Esophagus muscularis mucosa (tissue), 4 donors: ENCODE measurements around the gene PDCD1. TPM values are rescaled to one million over a fixed set of nuclear protein-coding genes. Genes with fewer than 3 reads are reported as not detected.

Experiments used
- DNase-seq: peaks from one replicate; pipeline ENCODE4 v3.0.0-alpha.2; 2017; ENCODE audit errors: extremely low spot score
- H3K27ac ChIP-seq, 4 donors: fragments of 200-600 bp; sonication (generic); replicated peaks in 1 of 4; 1 replicate in 3 of 4; 2 replicates in 1 of 4; pipeline ENCODE4 v1.5.1; 2016 to 2019; ENCODE audit warnings: mild to moderate bottlenecking in 1 of 4
- H3K27me3 ChIP-seq, 4 donors: fragments of 200-600 bp; sonication (generic); one replicate each; pipeline versions ENCODE4 v1.5.1 to v1.6.0; 2016 to 2019
- H3K36me3 ChIP-seq, 4 donors: fragments of 200-600 bp; sonication (generic); one replicate each; pipeline ENCODE4 v1.5.1; 2016 to 2019
- H3K4me1 ChIP-seq, 4 donors: fragments of 200-600 bp; sonication (generic); one replicate each; pipeline ENCODE4 v1.5.1; 2016 to 2019
- H3K4me3 ChIP-seq, 4 donors: fragments of 200-600 bp; sonication (generic); 1 replicate in 2 of 4; 2 replicates in 2 of 4; pipeline ENCODE4 v1.5.1; 2016 to 2019; ENCODE audit warnings: mild to moderate bottlenecking in 4 of 4, moderate library complexity in 1 of 4
- H3K9me3 ChIP-seq, 4 donors: fragments of 200-600 bp; sonication (generic); 1 replicate in 3 of 4; 2 replicates in 1 of 4; pipeline ENCODE4 v1.5.1; 2016 to 2019
- EP300 ChIP-seq: sonication (generic); formaldehyde crosslinking; IDR thresholded peaks from one replicate; pipeline ENCODE4 v1.6.1; 2017; ENCODE audit warnings: antibody characterized with exemption
- POLR2A ChIP-seq: fragments of 450-650 bp; IDR thresholded peaks from one replicate; pipeline ENCODE4 v1.6.1; 2017; ENCODE audit warnings: antibody characterized with exemption, moderate library complexity, mild to moderate bottlenecking, low read depth
- POLR2AphosphoS5 ChIP-seq, 2 donors: sonication (generic); formaldehyde crosslinking; IDR thresholded peaks; one replicate each; pipeline ENCODE4 v1.6.1; 2017; ENCODE audit warnings: antibody characterized with exemption in 2 of 2
- WGBS: methylation state at CpG from one replicate; pipeline ENCODE4 v1.1.5; 2018; 5-methylcytosine and 5-hydroxymethylcytosine counted together
- intact Hi-C: fragments of 100-400 bp; cut with DNase I; formaldehyde crosslinking; loops from one replicate; pipeline ENCODE4 v1.15.1; 2023
- total RNA-seq, 4 donors: library from RNA; depleted of rRNA; stranded (reverse); fragments of >200 nt; gene quantifications; one replicate each; pipeline versions ENCODE4 v1.1.0 to v1.2.1, GENCODE V29; 2016
- TF ChIP-seq, protein P1 (sequence below), 3 experiments: fragments of 200-600 bp in 2 of 3; fragments of 450-650 bp in 1 of 3; sonication (generic) in 2 of 3; IDR thresholded peaks; one replicate each; pipeline ENCODE4 v1.5.1; 2017 to 2019; ENCODE audit warnings: antibody characterized with exemption in 3 of 3, mild to moderate bottlenecking in 2 of 3, moderate library complexity in 1 of 3

PDCD1 gene
- total RNA-seq, 4 donors from 2014 or later, result 0.11 to 2.5 (median 1.2) TPM

DNA sequence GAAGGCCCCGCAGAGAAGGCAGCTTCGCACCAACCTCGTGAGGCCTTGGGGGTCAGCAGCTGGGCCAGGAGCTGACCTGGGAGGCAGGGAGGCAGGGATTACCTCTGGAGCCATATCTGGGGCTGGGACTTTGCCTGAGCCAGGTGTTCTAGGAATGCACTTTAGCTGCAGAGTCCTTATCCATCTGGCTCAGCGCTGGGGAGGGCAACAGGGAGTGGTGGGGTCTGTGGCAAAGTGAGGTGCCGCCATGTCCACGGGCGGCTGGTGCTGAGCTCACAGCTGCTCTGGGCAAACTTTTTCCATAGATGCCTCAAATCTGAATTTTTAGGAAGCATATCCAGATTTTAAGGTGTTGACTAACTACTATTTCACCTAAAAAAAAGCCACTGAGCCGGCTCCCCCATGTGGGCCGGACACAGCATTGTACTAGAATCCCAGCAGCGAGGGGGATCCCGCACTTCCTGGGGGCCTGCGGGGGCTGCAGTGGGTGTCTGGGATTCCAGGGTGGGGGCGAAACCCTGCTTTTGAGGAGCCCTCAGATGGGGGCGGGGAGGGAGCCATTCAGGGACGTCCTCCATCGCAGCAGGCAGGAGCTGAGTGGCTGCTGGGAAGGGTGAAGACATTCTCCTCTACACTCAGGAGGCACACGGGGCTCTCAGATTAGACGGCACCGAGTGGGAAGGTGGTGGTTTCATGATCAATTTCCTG is 45.5 kb upstream of the PDCD1 start:
- DNase-seq, result no peak
- WGBS, result 90% methylated on average over 17 of the region's 19 CpGs

DNA sequence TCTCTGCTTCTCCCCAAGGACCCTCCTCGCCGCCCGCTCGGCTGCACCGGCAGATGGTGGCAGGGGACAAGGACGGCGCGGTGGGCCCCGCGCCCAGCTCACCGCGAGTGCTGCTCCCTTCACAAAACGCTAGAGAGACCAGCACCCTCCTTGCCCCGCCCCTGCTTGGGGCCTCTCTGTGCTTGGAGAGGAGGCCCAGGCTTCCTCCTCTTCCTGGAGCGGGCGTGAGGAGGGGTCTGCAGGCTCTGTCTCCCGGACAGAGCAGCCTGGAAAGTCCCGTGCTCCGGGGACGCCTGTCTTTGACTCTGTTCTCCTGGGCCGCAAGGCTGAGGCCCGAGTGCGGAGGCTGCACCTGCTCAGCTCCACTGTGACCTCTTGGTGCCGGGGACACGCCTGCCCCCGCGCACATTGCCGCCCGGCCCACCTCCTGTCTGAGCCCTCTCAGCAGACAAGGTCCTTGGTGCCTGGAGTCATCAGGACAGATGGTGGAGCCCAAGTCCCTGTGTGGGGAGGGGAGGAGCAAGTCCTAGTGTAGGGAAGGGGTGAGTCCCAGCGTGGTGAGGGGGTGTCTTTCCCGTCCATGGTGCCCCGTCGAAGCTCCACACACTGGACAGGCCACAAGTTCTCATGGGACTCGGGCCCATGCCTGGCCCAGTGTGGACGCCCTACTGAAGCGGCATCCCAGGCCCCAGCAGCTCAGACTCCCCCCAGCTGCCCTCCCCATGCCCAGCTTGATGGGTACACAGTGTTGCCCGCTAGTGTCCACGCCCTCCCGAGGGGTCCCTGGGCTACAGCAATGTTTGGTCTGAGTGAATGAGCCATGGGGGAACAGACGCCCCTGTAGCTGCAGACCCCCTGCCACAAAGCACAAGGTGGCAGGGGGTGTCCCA is 44.7 kb upstream of the PDCD1 start:
- WGBS, result 94% methylated on average over 33 of the region's 40 CpGs
- H3K4me3 ChIP-seq, result no peak overlapping the region
- no peak for DNase-seq
- peaks cover 0 to 25% (median 0%) of the 10 kb centered on the region in 4 donors for H3K27me3 ChIP-seq
- no peaks in the 10 kb centered on the region for H3K9me3 ChIP-seq
- no peaks in the 10 kb centered on the region for H3K36me3 ChIP-seq
- no peak overlapping the region for H3K27ac ChIP-seq
- no peak for TF ChIP-seq POLR2AphosphoS5 (IDR thresholded peaks at IDR 0.05)
- no peak for TF ChIP-seq POLR2A
- TF ChIP-seq EP300, result no peak
- TF ChIP-seq, protein P1, sequence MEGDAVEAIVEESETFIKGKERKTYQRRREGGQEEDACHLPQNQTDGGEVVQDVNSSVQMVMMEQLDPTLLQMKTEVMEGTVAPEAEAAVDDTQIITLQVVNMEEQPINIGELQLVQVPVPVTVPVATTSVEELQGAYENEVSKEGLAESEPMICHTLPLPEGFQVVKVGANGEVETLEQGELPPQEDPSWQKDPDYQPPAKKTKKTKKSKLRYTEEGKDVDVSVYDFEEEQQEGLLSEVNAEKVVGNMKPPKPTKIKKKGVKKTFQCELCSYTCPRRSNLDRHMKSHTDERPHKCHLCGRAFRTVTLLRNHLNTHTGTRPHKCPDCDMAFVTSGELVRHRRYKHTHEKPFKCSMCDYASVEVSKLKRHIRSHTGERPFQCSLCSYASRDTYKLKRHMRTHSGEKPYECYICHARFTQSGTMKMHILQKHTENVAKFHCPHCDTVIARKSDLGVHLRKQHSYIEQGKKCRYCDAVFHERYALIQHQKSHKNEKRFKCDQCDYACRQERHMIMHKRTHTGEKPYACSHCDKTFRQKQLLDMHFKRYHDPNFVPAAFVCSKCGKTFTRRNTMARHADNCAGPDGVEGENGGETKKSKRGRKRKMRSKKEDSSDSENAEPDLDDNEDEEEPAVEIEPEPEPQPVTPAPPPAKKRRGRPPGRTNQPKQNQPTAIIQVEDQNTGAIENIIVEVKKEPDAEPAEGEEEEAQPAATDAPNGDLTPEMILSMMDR (IDR thresholded peaks at IDR 0.05), result no peak
- intact Hi-C loops, result no loop called here
- H3K4me1 ChIP-seq, result peaks cover 14 to 43% (median 31%) of the 10 kb centered on the region in 4 donors

More for the DNA sequence above, 45.5 kb upstream of the PDCD1 start:
- peaks cover 0 to 25% (median 0%) of the 10 kb centered on the region in 4 donors for H3K27me3 ChIP-seq
- no peak for TF ChIP-seq EP300
- TF ChIP-seq POLR2A, result no peak
- no peak for TF ChIP-seq POLR2AphosphoS5 (IDR thresholded peaks at IDR 0.05)
- TF ChIP-seq, protein P1 (IDR thresholded peaks at IDR 0.05), result no peak
- H3K4me1 ChIP-seq, result peaks cover 9 to 37% (median 24%) of the 10 kb centered on the region in 4 donors
- H3K4me3 ChIP-seq, result no peak overlapping the region
- no peaks in the 10 kb centered on the region for H3K36me3 ChIP-seq
- H3K27ac ChIP-seq, result no peak overlapping the region
- H3K9me3 ChIP-seq, result no peaks in the 10 kb centered on the region
- intact Hi-C loops, result no loop called here

DNA sequence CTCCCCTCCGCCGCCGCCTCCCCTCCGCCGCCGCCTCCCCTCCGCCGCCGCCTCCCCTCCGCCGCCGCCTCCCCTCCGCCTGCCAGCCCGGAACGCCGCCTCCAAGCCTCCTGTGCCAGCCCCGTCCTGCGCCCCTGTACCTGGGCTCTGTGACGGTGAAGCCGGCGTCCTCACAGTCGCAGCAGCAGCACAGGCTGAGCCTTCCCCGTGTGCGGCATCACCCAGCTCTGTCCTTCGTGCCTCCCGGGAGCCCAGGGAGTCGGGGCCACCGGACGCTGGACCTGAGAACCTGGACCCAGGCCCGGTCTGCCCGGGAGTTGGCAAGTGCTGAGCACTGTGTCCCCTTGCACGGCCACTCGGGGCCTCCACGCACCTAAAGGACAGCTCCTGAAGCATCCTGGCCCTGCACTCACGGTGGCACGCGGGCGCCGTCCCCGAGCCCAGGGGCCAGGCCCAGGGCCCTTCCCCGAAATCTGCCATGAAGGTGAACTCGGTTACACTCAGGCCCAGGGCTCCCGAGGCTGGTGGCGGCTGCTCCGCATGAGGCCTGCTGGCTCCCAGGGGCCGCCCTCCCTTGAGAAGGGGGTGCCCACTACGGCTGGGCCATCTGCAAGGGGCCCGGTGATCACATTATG is 43.8 kb upstream of the PDCD1 start:
- Histone ChIP-seq H3K27ac (no peak overlapping the region), H3K4me3 (peak overlapping the region; percentile 29 to 53 (median 46)), H3K36me3 (no peaks in the 10 kb centered on the region), H3K9me3 (no peaks in the 10 kb centered on the region), H3K4me1 (peaks cover 14 to 43% (median 31%) of the 10 kb centered on the region in 4 donors), H3K27me3 (peaks cover 0 to 25% (median 0%) of the 10 kb centered on the region in 4 donors)
- 58% methylated on average over 17 of the region's 48 CpGs for WGBS
- DNase-seq, result no peak
- intact Hi-C loops, result no loop called here
- TF ChIP-seq POLR2AphosphoS5 (IDR thresholded peaks at IDR 0.05), result no peak
- TF ChIP-seq POLR2A, result no peak
- no peak for TF ChIP-seq EP300
- TF ChIP-seq, protein P1 (IDR thresholded peaks at IDR 0.05), result no peak

DNA sequence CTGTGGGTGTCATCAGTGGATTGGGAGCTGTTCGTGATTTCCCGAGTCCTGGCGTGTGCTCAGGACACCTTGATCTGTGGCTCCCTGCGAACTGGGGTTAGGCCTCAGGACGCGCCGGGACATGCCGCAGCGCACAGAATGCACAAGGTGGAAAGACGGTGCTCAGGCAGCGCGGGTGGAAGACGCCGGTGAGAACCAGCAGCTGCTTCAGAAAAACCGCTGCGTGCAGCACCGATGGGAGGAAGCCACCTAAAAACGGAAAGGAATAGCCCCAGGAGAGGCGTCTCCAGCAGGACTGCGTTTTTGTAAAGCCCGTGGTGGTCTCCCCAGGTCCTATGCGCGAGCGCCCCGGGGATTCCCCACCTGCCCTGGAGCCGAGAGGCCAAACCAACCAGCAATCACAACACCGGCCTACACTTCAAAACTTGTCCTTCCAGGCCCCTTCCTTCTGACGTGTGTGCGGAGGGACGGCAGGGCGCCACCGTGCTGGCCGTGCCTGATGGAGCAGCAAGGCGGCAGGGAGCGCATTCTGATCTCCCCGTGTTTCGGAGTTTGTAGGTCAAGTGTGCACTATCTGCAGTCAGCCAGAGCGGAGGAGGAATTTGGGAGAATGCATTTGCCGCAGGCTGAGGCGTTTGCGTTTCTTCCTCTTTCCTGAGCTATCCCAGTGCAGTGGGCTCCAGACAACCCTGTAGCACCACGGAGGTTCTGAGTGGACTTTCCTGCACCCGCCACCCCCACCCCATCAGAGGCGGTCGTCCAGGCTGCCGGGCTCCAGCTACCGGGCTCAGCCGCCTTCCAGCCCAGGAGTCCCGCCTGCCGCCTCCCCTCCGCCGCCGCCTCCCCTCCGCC is 43.0 kb upstream of the PDCD1 start:
- H3K36me3 ChIP-seq, result no peaks in the 10 kb centered on the region
- WGBS, result 47% methylated on average over 32 of the region's 54 CpGs
- intact Hi-C loops, result no loop called here
- H3K27ac ChIP-seq, result no peak overlapping the region
- peaks cover 0 to 25% (median 0%) of the 10 kb centered on the region in 4 donors for H3K27me3 ChIP-seq
- no peak for DNase-seq
- H3K9me3 ChIP-seq, result no peaks in the 10 kb centered on the region
- peaks cover 14 to 43% (median 31%) of the 10 kb centered on the region in 4 donors for H3K4me1 ChIP-seq
- peak overlapping the region; percentile 29 to 53 (median 46) for H3K4me3 ChIP-seq
- TF ChIP-seq POLR2A (no peak), POLR2AphosphoS5 (IDR thresholded peaks at IDR 0.05) (no peak), EP300 (no peak)
- TF ChIP-seq, protein P1 (IDR thresholded peaks at IDR 0.05), result peak in 1 of 3 experiments; percentile 4
